Measurements from ENCODE around the gene TRAPPC1. TPM values are rescaled to one million over a fixed set of nuclear protein-coding genes. Genes with fewer than 3 reads are reported as not detected.

TRAPPC1 gene
- total RNA-seq, 1 experiment from 2014 or later: 132 TPM

DNA sequence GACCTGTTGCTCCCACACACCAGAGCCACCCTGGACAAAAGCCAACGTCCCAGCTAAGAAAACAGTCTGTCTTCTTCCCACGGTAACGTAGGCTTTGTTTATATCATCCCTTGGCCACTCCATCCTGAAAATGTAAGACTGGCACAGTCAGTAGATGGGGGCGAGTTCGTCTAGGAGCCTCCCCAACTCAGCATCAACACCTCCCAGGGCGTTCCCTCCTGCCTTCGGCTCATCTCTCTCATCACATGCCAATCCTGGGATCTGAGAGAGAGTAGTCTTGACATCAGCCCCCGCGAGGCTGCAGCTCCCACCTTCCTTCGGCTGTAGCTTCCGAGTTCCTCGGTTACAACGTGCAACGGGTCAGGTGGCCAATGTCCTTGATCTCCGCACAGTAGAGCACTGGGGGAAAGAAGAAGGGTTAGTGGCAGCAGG, 16.6 kb downstream of the TRAPPC1 start:
- H3K9ac ChIP-seq (ENCODE audit: extremely low read depth, insufficient read length, low read length): no peak overlapping the region
- no peak overlapping the region for H2AK5ac ChIP-seq (ENCODE audit: insufficient read length, low read length)
- peaks cover 0 to 9% (median 3%) of the 10 kb centered on the region in 3 experiments; a peak in 4 of 7 replicates for H3K36me3 Mint-ChIP-seq (ENCODE audit: insufficient read depth in 1 of 3, low read depth in 3 of 3)
- peaks cover 17% of the 10 kb centered on the region for H3K27me3 ChIP-seq (ENCODE audit: insufficient read depth, low read length)
- peaks cover 55% of the 10 kb centered on the region for H3K27me3 Mint-ChIP-seq (ENCODE audit: low read depth)
- TF ChIP-seq CTCF (conservative IDR thresholded peaks at IDR 0.05): no peak
- no peak overlapping the region for H4K5ac ChIP-seq (ENCODE audit: insufficient read length, low read depth, low read length)
- no peak overlapping the region for H3K18ac ChIP-seq (ENCODE audit: insufficient read length, low read depth, low read length)
- H2BK15ac ChIP-seq (ENCODE audit: low read depth, low read length): no peak overlapping the region
- no peak overlapping the region for H2BK12ac ChIP-seq (ENCODE audit: insufficient read length, low read depth, low read length)
- H3K23me2 ChIP-seq (ENCODE audit: insufficient read length, low read depth, low read length, poor library complexity, severe bottlenecking): peaks cover 8% of the 10 kb centered on the region
- peak overlapping the region; percentile 75 to 84 for H3K4me3 Mint-ChIP-seq
- no peak for DNase-seq
- no peak overlapping the region for H2BK5ac ChIP-seq (ENCODE audit: insufficient read length, low read length)
- no CpG with 5 or more reads among the region's 15 CpGs for whole genome bisulfite sequencing (ENCODE audit: extremely low coverage, insufficient read length, low lambda C conversion rate)
- H4K20me1 ChIP-seq (ENCODE audit: control insufficient read depth, insufficient read depth, insufficient read length): no peaks in the 10 kb centered on the region
- H2BK20ac ChIP-seq (ENCODE audit: low read depth, low read length, poor library complexity, severe bottlenecking): no peak overlapping the region
- peak overlapping the region; percentile 77 for H3K4me2 ChIP-seq (ENCODE audit: insufficient read depth, insufficient read length, low read length)
- H3K79me2 ChIP-seq (ENCODE audit: insufficient read depth, low read length): no peaks in the 10 kb centered on the region
- no peak overlapping the region for H3K4ac ChIP-seq (ENCODE audit: low read depth, low read length)
- peaks cover 12 to 13% of the 10 kb centered on the region in 2 experiments for H3K4me1 Mint-ChIP-seq
- no peak overlapping the region for H4K91ac ChIP-seq (ENCODE audit: insufficient read length, low read depth, low read length)
- no peak overlapping the region for H3T11ph ChIP-seq (ENCODE audit: low read length)
- H3K14ac ChIP-seq (ENCODE audit: insufficient read depth, low read length): no peak overlapping the region
- peaks cover 3 to 4% of the 10 kb centered on the region in 2 experiments; a peak in 3 of 5 replicates for H3K9me3 Mint-ChIP-seq
- no peaks in the 10 kb centered on the region for H3K79me1 ChIP-seq (ENCODE audit: insufficient read depth, low read depth, low read length, poor library complexity, severe bottlenecking)
- H3K56ac ChIP-seq (ENCODE audit: insufficient read length, low read depth, low read length): no peak overlapping the region
- H2BK120ac ChIP-seq (ENCODE audit: low read depth, low read length, poor library complexity, severe bottlenecking): no peak overlapping the region
- H3K23ac ChIP-seq (ENCODE audit: insufficient read length, low read depth, low read length): no peak overlapping the region
- H2AFZ ChIP-seq (ENCODE audit: low read length): no peak overlapping the region
- H3K9me3 ChIP-seq (ENCODE audit: control insufficient read depth, low read depth, low read length): no peaks in the 10 kb centered on the region
- peak overlapping the region in 1 of 3 experiments; percentile 40; a peak in 2 of 7 replicates for H3K27ac Mint-ChIP-seq
- H3K27ac ChIP-seq (ENCODE audit: insufficient read length, low read depth, low read length): no peak overlapping the region
- no peak overlapping the region for H4K8ac ChIP-seq (replicated peaks; ENCODE audit: insufficient read length, low read depth, low read length)
- H3K4me1 ChIP-seq (ENCODE audit: insufficient read depth, low read length): no peaks in the 10 kb centered on the region
